Left renal pelvis (tissue), 4 donors: ENCODE results near the gene LAMA4. TPM values are rescaled to one million over a fixed set of nuclear protein-coding genes. Genes with fewer than 3 reads are reported as not detected.

Source experiments
- DNase-seq, 4 donors: peaks; one replicate each; pipeline ENCODE4 v3.0.0-alpha.2; 2013; ENCODE audit warnings: low read depth in 4 of 4, low spot score in 3 of 4
- polyA plus RNA-seq, 4 donors: library from polyadenylated mRNA; unstranded; fragments of 120-200 nt; gene quantifications; one replicate each; pipeline ENCODE4 v1.2.1, GENCODE V29; 2013; ENCODE audit not compliant: insufficient read length in 4 of 4

LAMA4 gene
- polyA plus RNA-seq, 4 donors, result 99.2 to 241 (median 104) TPM

DNA sequence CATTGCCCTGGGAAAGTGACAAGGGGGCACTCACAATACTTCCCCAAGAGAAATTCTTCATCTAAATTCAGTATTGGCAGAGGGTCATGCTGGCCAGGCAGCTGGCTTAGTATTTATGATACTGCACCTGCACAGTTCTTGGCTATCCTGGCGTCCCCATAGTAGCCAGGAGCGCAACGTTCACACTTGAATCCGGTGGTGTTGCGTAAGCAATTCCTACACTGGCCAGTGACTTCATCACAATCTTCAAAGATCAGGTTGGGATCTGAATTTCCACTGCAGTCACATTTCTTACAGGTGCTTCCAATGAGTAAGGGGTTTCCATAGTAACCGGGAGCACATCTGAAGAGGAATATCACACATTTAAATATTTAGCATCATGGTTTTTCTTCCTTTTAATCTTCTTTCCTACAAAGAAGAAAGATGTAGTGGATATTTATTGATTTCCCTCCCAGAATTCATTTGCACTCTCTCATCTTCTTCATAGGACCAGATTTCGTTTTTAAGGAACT is 62.8 kb downstream of the LAMA4 start:
- no peak for DNase-seq

GRCh38 chr6:112190164-112190563 is 64.2 kb downstream of the LAMA4 start:
- no peak for DNase-seq

GRCh38 chr6:112189494-112189893 is 64.9 kb downstream of the LAMA4 start:
- no peak for DNase-seq

DNA sequence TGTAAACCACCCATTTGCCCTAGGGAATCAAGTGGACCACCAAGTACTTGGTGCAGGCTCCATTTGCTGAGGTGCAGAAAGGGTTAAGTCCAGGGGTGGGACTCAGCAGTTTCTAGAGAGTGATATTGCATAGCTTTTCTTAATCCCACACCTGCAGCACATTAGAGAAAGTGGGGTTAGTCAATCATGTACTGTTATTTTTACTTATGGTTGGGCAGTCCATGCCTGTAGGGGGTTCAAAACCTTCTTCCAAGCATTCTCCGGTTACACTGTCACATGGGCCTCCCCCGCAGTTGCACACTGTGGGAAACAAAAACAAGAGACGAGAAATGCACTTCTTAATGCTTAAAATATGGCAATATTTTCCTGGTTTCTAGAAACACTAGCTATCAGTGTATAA is 65.5 kb downstream of the LAMA4 start:
- peak in 1 of 4 donors; percentile 30 for DNase-seq

- no peak for DNase-seq
Observed at GRCh38 chr6:112187736-112188135, 66.6 kb downstream of the LAMA4 start.

DNA sequence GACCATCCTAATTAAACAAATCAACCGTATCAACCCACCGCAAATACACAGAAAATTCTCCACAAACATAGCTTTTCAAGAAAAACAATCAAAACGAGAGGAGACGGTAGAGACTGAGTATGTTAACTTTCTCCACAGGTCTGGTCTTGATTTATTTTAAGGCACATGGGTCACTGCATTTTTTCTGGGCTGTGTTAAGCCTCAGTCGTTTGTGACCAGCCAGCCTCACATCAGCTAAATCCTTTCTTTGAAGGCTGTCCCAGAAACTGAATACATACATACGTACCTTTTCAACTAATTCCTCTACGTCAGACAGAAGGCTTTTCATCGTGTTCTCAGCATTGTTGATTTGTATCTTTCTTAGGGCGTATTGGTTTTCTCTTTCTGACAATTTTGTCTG is 69.4 kb downstream of the LAMA4 start:
- DNase-seq, result peak in 1 of 4 donors; percentile 47

DNA sequence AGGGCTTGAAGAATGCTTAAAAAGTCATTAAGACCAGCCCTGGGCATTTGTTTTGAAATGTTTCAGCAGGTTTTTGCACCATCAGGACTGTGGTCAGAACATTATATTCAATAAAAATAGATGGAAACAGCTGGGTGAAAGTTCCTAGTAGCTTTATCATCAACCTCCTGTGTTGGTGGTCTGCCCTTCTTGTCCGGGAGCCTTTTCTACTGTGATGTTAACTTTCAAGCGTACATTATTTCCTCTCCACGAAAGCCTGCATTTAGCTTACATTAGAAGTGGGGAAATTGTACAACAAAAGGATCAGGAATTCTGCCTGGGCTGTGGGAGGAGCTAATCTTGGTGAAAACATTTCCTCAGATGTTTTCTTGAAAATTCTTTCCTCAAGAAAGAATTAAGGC is 71.1 kb downstream of the LAMA4 start:
- DNase-seq, result no peak

DNA sequence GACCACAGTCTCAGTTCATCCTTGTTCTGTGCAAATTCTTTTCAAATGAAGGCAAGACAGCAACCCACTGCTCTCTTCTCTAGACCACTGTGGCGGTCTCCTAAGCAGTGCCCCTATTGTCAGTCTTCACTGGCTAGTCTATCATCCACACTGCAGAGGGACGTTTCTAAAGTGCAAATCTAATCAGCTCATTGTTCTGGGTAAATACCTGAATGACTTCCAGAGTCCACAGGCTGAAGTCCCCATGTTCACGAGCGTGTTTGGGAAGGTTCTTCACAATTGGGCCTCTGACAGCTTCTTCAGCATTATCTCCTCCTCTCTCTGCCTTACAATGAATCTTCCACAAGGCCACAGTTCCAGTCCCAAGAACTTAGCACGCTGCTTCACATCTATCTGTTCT is 73.2 kb downstream of the LAMA4 start:
- DNase-seq, result no peak

GRCh38 chr6:112180095-112180820 is 74.1 kb downstream of the LAMA4 start:
- DNase-seq, result peak in 3 of 4 donors; percentile 57 to 68 (median 67)

DNA sequence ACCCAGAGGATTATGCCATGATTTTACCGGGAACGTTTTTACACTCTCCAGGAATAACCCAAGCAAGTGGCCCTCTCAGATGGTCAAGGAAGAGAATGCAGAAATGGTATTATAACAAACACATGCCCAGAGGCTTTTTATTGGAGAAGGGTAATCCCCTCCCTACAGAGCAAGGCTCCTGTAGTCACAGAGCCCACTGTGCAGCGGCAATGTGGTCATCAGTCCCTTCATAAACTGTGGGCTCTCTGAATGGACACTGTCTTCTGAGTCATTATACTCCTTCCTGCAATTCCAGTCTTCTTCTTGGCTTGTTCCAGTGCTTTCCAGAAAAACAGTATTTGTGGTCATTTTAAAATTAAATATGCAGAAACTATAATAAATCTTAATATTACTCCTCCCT is 74.7 kb downstream of the LAMA4 start:
- DNase-seq, result no peak

- DNase-seq, result no peak
Observed at GRCh38 chr6:112178846-112179245, 75.5 kb downstream of the LAMA4 start.

GRCh38 chr6:112177092-112177491 is 77.3 kb downstream of the LAMA4 start:
- no peak for DNase-seq

DNA sequence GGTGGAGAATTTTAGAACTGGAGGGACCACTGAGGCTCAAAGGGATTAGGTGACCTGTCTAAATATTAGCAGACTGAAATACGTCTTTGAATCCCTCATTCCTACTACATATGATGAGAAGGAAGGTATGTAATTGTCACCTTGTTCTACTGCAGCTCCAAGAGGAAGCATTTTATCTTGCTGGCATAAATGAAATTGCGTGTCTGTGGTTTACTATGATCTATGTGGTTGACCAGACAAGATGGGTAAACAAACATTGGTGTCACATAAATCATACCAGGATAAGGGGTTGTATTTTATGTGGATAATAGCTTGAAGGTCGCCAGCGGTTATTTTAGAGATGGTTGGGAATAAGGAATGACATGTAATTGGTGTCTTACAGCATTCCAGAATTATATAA is 78.2 kb downstream of the LAMA4 start:
- DNase-seq, result no peak

DNA sequence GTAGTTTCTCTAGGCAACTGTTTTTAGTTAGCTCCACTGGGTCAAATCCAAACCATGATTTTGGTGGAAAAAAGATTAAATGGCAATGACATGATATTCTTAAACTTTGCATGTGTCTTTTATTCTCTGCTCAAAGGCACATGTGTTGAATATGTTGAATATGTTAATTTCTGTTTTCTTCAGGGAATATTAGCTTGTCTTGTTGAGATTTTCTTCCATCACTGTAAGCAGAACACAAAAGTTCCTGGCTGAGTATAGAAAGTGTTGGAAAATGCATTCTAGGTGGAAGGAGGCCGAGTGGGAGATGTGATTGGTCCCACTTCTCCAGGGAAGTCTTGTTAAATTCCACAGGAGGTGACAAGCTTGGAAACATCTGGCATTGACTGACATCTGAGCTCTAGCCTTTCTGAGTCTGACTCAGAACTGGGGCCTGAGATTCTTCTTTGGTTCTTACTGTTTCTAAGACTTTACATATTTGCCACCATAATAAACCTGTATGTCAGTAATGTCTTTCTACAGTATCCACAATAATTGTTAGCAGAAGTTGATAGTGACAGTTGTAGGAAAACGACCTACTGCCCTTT is 81.1 kb downstream of the LAMA4 start:
- DNase-seq, result no peak

DNA sequence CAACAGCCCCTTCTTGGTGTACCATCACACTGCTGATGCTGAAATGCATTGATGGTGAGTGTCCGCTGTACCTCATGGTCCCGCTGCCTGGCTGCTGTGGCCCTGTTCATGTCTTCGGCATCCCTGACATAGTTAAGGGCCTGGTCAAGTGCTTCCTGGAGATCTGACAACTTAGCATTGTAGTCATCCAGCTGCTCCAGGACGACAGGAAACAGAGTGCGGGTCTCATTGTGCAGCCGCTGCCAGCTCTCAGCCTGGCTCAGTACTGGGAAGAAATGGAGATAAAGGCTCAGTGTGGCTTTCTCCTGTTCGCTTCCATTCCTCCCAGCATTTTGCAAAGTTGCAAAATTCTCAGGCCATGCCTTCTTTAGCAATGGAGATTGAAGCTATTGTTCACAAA is 81.8 kb downstream of the LAMA4 start:
- no peak for DNase-seq

DNA sequence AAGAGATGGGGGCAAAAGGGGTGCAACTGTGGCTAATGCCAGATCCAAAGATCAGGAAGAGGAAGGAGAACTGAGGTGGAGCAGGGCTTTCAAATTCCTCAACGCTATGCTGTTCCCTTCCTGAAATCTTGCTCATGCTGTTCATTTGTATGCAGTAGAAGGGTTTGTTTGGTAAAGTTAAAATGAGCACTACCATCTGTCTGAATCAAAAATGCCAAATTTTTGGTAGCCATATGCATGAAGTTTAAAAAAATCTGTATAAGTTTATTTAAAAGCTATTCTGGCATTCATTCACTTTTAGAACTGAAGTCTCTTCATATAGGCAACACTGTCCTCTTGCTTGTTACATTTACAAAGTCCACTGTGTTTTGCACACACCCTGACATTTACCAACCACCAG is 84.8 kb downstream of the LAMA4 start:
- DNase-seq, result no peak

DNA sequence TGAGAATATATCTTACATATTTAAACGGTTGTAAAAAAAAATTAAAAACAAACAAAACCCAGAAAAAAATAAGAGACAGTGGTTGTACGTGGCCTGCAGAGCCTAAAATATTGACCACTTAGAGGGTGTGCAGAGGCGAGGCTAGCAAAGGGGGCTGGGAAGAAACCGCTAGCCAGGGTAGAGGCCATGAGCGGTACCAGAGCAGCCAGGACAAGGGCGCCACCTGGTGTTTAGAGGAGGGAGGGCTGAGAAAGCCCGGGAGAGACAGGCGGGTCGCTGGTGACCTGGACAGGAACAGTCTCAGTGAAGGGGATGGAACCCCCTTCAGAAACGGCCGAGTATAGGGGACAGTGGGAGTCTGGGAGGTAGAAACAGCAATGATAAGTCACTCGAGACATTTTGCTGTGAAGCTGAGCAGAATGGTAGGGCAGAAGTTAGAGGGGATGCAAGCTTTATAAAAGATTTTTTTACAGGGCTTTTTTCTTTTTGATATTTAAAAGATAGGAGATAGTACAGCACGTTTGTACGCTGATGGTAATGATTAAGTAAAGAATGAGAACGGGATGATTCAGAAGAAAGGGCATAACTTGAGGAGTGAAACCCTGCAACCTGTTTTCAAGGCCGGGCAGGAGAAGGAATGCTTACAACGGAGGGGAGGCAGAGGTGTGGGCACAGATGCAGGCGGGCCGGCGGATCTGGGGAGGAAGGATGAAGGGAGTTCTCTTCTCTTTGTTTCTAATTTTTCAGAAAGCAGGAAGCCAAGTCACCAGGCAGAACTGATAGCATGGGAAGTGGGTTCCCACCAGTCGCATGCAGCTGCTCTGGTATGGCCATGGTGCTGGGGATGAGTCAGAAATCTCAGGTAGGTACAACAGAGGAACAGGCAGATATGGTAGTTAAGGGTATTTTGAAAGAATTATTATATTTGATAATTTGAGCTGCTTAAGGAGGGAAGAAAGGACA is 90.8 kb downstream of the LAMA4 start:
- peak in 1 of 4 donors; percentile 27 for DNase-seq

- DNase-seq, result no peak
Observed at GRCh38 chr6:112160745-112161144, 93.6 kb downstream of the LAMA4 start.

DNA sequence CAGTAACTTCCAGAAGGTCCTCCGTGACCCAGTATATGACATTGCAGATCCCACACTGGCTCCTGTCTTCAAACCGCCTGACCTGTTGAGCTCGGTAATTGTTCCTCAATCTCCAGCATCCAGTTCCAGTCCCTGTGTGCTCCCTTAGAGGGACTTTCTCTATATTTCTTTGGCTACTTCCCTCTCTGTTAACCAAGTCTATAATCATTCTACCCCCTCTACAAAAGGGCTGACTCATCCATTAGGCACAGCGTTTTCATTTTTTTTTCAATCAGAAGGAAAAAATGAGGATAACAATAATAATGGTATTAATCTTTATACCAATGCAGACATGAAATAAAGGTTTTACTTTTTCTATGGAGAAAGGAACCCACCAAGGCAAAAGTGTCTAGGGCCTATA is 97.7 kb downstream of the LAMA4 start:
- no peak for DNase-seq

DNA sequence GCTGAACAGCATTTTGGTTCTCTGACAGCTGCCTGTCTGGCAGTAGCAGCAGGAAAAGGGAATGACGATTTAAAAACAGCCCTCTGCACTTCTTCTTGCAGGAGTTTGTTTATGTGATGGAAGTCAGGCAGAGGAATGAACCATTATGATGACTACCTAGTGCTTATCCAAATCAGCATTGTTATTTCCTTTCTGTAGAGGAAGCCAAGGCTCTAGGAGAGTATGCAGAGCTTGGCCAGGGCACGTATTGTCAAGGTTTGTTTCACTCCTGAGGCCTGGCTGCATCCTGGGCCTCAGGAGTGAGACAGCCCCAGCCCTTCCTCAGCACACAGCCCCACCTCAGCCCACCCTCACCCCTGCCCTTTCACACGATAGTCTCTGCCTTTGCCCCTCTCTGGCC is 98.5 kb downstream of the LAMA4 start:
- no peak for DNase-seq

- no peak for DNase-seq
Observed at GRCh38 chr6:112154711-112155110, 99.7 kb downstream of the LAMA4 start.
